GM21367 (cell line): ENCODE measurements around the gene ATG14.
"Not testable (repeated sequence)": the region's sequence is repeated elsewhere in the genome, so short reads cannot be mapped to it uniquely, and the experiment has no call there.

Source experiments
- ATAC-seq: cut with Tn5 transposase; IDR thresholded peaks from one replicate; pipeline ENCODE4 v1.9.1; 2021; ENCODE audit not compliant: unreplicated experiment

Gene ATG14

GRCh38 chr14:55387121-55387520 is 24.5 kb downstream of the ATG14 start:
- ATAC-seq: no peak

- ATAC-seq: no peak
These were observed 25.4 kb downstream of the ATG14 start for GRCh38 chr14:55386037-55386808.

DNA sequence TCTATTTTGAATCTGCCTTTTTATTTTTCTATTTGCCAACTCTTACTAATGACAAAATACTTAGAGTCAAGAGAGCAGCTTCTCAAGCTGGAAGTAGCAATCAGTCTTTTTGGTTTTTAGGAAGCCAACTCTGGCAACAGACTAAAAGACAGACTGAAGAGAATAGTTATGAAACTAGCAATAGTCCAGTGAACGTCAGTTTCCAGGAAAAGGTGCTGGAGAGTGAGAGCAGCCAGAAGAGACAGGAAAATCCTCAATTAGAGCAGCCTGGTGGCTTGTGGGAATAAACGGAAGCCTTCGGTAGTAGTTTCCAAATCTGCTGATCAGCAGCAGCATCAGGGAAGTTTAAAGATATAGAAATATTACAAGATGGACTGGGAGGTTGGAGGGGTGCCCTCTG is 27.1 kb downstream of the ATG14 start:
- no peak for ATAC-seq

GRCh38 chr14:55383541-55384140 is 28.0 kb downstream of the ATG14 start:
- ATAC-seq: no peak

GRCh38 chr14:55383056-55383466 is 28.6 kb downstream of the ATG14 start:
- ATAC-seq: not testable (repeated sequence)

- no peak for ATAC-seq
These were observed 29.1 kb downstream of the ATG14 start for GRCh38 chr14:55382483-55382882.

DNA sequence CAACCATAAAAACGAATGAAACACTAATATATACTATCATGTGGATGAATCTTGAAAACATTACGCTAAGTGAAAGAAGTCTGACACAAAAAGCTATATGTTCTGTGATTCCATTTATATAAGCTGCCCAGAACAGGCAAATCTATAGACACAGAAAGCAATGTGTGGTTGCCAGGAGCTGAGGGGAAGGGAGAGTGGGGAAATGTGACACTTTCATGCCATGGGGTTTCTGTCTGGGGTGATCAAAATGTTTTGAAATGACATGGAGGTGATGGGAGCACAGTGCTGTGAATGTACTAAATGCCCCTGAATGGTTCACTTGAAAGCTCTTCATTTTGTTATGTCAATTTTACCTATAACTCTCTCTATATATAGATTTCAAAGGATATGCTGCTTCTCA is 30.1 kb downstream of the ATG14 start:
- ATAC-seq: no peak

DNA sequence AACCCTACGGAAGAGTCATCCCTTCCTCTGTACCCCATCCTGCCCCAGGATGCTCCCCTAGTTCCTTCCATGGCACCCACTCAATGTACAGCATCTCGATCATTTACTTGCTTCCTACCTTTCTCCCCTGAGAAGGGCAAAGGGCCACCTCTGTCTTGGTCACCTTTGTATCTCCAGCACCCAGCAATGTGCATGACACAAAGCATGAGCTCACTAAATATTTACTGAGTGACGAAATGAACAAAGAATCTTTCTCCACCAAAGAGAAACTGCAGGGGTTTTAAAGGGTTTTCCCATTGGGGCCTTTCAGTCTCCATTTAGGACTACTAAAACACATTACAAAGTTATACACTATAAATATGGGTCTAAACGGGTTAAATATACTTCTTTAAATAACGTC is 30.6 kb downstream of the ATG14 start:
- no peak for ATAC-seq

DNA sequence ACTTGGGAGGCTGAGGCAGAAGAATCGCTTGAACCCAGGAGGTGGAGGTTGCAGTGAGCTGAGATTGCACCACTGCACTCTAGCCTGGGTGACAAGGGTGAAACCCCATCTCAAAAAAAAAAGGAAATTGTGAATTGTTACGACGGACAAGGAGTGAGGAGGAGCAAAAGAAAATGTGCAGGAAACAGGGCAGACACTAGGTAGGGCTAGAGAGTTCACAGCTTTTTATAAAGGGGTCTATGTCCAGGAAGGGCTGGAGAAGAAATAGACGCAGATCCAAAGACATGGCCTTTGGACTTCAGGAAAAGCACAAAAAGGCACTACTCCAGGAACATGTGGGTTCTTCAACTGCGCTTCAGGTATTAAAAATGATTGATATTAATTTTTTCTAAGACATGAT is 34.4 kb downstream of the ATG14 start:
- no peak for ATAC-seq

- no peak for ATAC-seq
These were observed 36.9 kb downstream of the ATG14 start for GRCh38 chr14:55374771-55375170.

DNA sequence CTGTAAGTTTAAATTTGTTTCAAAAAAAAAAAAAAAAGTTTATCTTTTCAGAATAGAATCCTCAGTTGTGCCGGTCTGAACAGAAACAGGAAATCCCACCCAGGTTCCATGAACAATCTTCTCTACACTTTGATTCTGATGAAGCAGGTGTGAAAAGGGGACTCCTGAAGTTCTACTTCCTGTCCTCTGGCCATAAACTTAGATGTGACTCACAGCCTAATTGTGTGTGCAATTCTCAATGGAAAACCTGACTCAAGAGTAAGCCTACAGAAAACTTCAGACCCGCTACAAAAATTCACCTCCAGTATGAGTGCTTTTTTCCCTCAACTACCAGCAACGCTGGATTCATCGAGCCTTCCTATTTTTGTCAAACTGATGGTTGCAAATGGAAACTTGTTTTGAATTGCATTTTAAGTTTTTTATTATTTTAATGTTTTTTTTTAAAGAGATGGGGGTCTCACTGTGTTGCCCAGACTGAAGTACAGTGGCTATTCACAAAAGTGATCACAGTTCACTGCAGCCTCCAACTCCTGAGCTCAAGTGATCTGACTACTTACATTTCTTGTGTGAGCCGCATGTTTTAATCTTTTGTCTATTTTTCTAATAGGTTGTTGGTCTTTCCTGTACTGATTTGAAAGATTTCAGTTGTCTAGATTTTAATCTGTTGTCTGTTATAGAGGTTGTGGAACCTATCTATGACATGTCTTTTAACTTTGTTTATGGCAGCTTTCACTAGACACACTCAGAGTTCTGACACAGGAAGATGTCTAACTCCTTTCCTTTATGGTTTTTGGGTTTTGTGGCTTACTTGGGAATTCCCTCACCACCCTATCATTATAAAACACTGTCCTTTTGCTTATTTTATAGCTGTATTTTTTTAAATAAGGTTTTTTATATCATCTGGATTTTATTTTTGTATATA is 37.6 kb downstream of the ATG14 start:
- ATAC-seq: no peak

- no peak for ATAC-seq
These were observed 38.8 kb downstream of the ATG14 start for GRCh38 chr14:55372825-55373224.

GRCh38 chr14:55372423-55372822 is 39.2 kb downstream of the ATG14 start:
- ATAC-seq: no peak

GRCh38 chr14:55370883-55371455 is 40.7 kb downstream of the ATG14 start:
- no peak for ATAC-seq

- ATAC-seq: no peak
These were observed 45.4 kb downstream of the ATG14 start for GRCh38 chr14:55366271-55366670.

- no peak for ATAC-seq
These were observed 50.4 kb downstream of the ATG14 start for GRCh38 chr14:55361190-55361589.

- ATAC-seq: no peak
These were observed 52.3 kb downstream of the ATG14 start for GRCh38 chr14:55359307-55359706.

DNA sequence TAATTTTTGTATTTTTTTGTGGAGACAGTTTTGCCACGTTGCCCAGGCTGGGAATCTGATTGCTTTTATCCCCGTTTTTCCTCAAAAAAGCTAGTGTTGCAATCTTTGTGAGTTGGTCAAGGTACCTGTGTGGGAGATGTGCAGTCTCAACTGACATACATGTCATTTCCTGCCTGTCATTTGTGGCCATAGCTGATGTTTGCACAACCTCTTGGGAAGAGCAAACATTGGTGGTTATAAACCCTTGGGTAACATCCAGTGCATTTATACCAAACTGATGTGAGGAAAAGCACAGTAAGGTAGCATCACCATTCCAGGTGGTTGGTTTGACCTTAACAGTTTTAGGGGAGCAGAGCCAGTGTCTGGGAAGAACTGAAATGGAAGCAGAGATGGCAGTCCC is 54.7 kb downstream of the ATG14 start:
- ATAC-seq: no peak

DNA sequence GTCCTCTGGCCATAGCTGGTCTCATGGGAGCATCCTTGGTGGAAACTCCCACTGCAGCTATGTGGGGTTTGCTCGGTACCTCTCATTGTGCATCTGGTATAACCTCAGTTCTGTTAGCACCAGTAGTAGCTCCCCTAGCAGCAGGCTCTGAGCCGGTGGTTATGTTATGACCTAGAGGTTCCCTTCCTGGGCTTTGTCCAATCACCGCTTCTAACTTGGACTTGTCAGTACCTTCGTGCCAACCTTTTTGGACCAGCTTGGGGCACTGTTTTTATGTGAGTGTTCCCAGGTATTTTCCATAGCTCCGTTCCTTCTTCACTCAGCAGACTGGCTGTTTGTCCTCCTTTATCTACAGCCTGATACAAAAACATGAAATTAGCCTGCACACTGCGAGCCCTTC is 55.7 kb downstream of the ATG14 start:
- no peak for ATAC-seq

DNA sequence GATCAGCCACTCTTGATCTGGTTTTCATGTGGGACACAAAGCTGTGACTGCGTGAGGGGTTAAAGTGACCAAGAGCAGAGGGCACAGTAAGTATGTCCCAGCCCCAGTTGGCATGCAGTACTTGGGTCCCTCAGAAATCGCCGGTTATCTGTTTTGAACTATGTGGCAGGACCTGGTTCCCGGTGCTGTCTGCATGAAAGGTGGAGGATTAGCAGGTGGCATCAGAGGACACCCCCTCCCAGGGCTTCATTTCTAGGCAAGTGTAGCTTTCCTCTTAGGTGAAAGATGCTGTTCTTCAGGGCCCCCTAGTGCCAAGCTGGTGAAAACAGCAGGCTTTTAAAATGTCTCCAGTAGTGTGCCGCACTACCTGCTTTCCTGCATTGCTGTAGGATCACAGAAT is 57.1 kb downstream of the ATG14 start:
- peak; percentile 58 for ATAC-seq

DNA sequence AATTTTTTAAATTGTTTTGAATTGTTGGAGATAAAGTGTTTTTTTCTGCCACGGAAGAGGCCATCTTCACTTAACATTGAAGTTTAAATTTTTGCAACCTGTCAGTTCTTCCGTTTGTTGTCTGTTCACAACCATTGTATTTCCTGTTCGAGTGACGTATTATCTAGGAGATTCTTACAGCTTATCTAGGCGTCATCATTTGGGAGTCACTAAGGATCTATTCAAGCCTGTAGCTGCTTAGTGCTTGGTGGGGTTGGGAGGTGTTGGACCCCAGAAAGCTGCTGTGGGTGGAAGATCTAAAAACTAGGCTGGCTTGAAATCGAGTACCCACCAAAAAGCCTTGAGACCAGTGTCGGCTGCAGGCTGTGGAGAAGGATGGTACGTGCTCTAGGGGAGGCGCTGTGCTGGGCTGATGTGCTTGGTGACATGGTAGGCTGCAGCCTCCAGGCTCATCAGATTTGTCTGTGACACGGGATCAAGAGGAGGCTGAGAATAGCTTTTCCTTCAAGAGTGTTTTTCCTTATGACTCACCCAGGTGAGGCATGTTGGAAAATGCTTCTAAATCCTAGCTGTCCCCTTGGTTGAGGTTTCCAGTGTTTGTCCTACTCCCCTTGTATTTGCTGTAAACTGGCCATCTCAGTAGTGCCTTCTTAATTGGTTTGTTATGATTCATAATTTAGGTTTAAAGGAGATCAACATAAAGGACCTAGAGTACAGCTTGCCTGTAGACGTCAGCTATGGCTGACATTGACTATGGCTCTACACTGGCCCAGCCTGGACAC is 57.8 kb downstream of the ATG14 start:
- ATAC-seq: no peak
